Frontal cortex (tissue), 4 donors: ENCODE data around the gene KCNK18. TPM values are rescaled to one million over a fixed set of nuclear protein-coding genes. Genes with fewer than 3 reads are reported as not detected.

Source experiments
- DNase-seq, 2 donors: peaks; one replicate each; pipeline ENCODE4 v3.0.0; 2012; ENCODE audit warnings: low spot score in 2 of 2
- FAIRE-seq: peaks from 2 replicates; lab custom pipeline; 2012; peaks lifted over from hg19 to GRCh38; lab: Jason Lieb, UNC
- total RNA-seq: library from RNA; depleted of rRNA; stranded (reverse); fragments of >200 nt; gene quantifications from one replicate; pipeline ENCODE4 v1.2.3, GENCODE V29; 2014
- donor health status: control.
- donor health status: control.
- donor health status: control.

The KCNK18 gene
- total RNA-seq: not detected

DNA sequence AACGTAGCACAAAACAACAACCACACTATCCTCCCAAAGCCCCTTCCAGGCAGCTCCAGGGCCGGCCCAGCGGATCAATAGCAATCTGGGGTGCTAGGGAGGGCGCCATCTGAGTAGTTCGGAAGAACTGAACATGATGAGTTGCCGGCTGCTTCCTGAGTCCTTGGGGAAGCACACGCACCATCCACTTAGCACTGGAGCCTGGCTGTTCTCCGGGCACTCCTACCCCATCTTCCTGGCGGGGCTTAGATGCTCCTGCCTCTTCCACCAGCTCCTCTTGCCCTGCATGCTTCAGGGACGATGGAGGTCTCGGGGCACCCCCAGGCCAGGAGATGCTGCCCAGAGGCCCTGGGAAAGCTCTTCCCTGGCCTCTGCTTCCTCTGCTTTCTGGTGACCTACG, at the start of gene KCNK18:
Gene KCNK18 (plus strand): TSS at position 301 of the 400 bp plus-strand sequence. CDS start 0 bp downstream, at position 301.
- FAIRE-seq (no peak), DNase-seq (no peak)

DNA sequence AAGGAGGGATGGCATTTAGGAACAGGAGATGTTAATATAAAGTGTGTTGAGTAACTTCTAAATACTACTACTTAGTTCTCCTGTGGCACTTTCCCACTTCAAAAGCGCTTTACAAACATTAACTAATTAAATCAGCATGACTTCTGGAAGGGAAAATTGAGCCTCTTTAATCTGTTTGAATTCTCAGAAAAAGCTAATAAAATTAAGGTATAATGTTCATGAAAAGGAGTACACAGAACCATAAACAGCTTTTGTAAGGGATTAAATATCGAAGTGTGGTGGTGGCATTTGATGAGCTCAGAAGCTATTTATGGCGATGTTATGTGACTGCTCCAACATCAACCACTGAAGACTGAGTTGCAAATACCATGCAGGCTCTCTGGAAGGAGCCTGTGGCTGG, 49.0 kb upstream of the KCNK18 start:
- DNase-seq (no peak), FAIRE-seq (no peak)

DNA sequence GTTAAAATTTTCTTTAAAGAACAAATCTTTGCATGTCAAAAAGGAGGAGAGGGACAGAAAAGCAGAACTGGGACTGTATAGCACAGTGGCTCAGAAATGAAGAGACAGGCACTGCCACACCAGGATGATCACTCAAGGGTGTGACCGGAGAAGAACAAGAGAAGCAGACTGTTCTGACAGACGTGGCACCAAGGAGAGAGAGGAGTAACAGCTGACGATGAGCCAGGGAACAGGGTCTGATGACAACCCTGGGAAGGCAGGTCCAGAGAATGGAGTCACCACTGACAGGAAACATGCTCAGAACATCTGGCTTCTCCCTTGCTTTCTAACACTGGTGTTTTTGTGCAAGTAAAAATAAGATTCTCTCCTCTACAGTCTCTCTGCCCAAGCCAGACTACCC, 44.6 kb upstream of the KCNK18 start:
- DNase-seq (no peak), FAIRE-seq (no peak)

DNA sequence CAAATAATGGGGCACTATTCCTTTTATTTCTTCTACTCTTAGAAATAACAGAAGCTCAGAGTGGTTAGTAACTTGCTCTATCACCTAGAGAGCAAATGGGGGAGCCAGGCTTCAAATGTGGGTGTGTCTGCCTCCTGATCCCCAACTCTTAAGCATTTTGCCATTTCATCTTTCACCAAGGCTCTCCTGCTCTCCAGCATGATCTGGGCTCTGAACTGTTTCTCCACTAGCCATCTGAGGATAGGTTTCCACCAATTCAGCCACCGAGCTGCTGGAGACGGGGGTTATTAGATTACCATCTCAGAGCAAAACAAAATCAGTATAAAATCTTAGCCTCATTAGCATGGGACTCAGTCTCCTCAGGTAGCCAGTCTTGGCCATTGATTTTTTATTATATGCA, 39.0 kb upstream of the KCNK18 start:
- DNase-seq (no peak), FAIRE-seq (no peak)

DNA sequence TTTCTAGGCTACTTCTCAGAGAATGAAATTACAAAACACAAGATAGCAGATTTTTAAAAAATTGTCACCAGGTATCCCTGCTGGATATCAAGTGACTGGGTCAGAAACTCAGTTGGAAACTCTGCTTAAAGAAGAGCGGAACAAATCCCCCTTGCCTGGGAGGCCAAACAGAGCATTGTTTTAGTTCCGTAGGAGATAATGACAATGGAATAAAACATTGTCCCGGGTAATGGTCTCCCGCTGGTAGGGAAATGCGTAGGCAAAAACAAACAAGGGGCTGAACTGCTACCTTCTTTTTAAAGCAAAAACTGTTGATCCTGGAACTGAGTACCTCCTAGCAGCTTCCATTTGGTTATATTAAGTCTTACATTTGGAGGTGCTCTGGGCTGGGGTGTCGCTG, 37.9 kb upstream of the KCNK18 start:
- FAIRE-seq (no peak), DNase-seq (no peak)

DNA sequence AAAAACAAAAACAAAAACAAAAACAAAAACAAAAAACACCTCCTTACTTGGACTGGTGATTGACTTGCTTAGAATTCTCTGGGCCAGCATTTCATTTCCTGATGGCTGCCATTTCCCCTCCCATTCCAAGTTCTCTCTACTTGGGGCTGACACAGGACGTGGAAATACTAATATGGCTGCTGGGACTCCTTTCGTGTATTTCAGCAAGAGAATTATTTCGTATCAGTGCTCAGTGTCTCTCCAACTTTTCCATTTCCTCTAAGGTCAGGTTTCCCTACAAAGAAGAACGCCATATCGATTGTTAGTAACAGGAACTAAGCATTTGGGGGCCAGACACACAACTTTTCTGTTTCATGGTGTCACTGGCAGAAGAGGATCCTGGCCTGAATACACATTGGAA, 36.7 kb upstream of the KCNK18 start:
- DNase-seq (no peak), FAIRE-seq (no peak)

DNA sequence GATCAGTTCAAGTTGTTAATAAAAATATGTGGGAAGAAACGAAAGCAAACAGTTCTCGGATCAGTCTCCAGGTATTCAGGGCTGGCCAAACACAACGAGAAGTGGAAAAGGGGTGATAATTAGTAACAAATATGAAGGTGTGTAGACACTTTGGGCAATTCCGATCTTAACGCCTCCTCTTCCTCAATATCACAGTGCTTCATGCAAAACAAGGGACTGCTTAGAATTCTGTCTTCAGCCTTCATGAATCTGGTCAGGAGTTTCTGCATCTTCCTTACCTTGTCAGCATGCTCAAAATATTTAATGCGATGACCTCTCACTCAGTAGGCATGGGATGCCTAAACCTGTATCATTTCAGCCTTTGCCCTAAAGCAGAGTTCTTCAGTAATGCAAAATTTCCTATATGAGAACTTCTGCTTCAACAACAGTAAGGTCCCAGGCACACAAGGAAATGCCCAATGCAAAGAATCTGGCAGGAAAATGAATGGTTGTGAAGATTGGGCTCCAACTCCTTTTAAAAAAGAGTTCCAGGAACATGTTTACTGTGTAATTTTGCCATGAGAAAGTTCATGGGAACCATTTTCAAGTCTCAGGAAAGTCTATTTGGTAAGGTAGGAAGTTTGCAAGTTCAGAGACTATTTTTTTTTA, 35.8 kb upstream of the KCNK18 start:
- DNase-seq (no peak), FAIRE-seq (no peak)

DNA sequence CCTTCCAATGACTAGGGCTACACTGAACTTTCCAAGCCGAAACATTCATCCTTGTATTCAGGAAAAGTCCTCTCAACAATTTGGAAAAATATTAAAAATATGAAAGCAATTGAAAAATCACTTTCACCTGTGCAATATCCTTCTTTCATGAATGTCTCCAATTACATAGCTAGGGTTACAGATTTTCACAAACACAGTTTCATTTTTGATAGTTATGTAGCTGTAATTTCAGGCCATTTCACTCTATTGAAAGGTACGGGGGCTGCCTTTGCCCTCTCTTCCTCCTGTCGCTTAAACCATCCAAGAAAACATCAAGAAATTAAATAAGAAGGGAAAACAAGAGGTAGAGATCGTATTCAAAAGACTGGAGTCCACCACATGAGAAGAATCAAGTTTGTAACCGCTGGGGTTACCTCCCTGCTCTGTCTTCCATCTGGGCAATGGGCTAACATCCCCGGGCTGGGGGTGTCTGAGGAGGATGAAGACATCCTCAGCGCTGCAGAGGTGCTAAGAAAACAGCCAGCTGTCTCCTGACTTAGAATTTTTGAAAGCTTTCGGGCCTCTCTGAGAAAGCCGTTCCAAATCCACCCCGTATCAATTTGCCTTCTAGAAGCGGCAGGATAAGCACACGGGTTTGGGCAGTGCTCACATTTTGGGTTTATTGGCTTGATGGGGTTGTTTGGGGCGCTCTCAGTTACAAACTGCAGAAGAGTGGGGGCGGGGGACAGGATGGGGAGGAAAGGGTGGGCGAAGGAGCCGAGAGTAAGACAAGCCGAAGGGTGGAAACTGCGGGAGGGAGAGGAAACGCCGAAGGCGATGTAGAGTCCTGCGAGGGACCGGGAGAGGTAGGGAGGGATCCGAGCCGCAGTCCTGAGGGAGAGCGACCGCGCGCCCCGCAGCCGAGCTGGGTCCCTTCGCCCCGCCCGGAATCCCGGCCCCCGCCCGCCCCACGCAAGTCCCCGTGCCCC, 34.9 kb upstream of the KCNK18 start:
- FAIRE-seq (no peak), DNase-seq (no peak)

DNA sequence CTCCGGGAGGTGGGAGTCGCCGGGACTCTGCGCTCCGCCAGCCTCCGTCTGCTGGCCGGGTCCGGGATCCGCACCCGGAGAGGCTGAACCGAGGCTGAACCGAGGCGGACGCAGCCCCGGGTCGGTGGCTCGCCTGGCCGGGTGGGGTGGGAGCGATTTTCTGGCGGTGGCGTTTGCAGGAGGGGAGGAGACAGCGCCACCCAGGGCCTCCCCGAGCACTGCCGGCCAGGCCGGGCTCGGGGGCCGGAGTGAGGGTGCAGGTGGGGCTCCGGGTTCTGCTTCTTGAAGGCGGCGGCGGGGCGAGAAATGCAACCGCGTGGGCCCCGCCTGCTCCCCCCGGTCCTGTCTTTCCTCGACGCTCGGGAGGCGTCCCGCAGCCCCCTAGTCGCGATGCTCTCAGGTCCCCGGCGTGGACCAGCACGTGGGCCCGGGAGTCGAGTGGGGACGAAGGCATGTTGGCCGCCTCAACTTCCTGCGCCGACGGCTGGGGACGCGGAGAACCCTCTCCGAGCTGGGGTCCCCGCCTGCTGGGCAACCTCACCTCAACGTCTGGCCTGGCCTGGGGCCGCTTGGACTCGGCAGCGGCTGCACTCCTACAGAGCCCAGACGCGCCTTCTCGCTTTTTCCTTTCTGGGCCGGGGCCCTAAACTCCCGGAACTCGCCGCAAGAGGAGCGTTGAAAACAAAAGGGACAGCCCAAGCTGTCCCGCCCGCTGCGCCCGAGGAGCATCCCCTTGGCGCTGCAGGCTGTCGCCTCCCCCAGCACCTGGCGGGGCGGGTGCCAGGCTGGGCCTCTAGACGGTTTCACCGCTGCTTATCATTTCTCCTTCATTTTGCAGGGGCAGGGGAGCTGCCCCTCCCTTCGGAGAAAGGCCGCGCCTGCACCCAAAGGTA, 34.0 kb upstream of the KCNK18 start:
- no peak for DNase-seq
- FAIRE-seq: no peak

DNA sequence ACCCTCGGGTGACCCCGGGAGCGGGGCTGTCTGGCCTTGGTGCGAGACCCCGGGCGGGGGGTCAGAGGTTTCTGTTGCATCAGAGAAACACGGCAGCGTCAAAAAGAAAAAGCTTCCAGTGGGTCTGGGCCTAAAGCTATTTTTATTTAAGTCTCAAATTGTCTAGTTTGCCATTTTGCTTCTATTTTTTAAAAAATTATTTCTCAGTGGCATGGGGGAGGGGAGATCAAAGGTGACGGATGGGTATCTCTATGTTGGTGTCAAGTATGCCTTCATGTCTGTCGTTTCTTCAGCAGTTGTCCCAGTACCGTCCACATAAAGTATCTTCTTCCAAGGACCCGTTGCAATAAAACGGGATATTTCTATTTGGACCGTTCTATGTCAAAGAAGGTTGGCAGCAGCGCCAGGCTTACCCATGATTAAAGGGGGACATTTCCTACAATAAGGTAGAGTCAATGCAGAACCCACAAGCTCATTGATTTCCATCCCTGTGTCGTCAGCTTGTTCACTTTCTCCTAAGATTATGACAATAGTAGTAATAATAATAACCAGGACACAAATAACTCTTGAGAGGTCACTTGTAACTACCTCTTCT, 33.2 kb upstream of the KCNK18 start:
- no peak for FAIRE-seq
- DNase-seq: no peak

DNA sequence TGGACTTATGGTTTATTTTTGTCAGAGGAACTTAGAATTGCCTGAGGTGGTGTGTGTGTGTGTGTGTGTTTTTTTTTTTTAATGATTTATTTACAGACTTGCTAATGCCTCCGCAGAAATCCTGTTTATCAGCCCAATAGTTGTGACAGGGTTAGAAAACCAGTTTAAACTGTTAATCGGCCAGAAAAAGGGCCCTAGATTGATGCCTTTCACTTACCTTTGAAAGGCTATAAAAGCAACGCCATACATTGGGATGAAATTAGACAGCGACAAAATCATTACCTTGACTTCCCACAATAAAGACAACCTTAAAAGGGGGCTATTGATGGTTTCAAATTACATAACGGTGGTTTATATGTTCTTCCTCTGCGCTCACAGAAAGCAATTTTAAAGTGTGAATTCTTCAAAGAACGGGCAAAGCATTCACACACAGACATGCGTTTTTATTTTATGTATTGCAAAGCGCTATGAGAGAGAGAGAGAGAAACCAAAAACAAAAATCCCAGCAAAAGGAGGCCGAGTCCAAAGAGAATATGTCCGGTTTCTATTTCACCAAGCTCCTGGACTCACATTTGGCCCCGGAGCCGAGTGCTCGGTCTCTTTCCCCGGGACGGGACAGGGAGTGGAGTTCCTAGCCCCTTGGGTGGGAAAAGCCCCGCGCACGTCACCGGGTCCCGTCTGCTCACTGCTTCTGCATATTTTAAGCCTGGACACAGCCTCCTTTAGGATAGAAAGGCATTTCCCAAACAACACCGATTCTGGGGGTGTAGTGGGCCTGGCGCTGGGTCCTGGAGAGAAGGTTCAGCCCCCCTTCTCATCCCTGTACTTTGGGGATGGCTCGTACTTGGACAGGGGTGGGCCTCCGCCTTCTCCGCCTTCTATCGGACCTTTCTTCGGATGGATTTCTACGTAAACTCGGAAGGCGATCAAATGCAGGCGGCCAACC, 32.4 kb upstream of the KCNK18 start:
- no peak for FAIRE-seq

DNA sequence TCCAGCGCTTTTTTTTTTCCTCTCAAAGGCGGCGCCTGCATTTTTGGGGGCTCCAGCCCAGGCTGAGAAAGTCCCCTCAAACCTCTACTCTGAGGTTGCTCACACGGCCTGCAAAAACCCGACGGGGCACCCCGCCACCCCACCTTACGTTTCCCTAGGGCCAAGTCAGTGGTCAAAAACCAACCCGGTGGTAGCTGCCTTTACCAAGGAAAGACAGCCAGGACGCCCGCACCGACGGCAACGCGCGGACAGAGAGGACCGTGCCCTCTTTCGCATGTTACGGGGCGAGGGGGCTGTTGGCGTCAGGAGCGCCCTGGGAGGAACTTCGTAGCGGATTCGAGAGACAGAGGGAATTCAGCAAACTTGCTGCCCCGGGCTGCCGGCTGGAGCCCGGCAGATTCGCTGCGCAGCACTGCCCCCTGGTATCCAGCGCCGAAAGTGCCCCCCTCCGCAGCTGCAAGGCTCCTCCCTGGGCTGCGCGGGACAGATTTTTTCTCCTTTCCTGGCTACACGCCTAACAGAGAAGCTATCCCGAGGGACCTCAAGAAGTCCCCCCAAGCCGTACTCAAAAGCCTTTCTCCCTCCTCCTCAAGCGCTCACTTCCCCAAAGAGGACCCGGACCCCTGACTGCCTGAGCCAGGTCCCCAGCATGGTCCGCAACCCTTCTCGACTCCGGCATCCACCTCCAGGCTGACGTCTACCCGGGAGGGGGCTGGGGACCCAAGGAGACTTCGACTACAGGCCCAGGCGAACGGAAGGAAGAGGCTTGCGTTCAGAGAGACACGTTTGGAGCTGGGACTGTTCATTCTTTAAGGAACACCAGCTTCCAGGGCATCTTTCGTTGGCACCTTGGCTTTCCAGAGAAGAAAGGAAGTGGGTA, 31.5 kb upstream of the KCNK18 start:
- FAIRE-seq: no peak
- peak; percentile 73 to 82 for DNase-seq

More for the DNA sequence above, 32.4 kb upstream of the KCNK18 start:
- no peak for DNase-seq

DNA sequence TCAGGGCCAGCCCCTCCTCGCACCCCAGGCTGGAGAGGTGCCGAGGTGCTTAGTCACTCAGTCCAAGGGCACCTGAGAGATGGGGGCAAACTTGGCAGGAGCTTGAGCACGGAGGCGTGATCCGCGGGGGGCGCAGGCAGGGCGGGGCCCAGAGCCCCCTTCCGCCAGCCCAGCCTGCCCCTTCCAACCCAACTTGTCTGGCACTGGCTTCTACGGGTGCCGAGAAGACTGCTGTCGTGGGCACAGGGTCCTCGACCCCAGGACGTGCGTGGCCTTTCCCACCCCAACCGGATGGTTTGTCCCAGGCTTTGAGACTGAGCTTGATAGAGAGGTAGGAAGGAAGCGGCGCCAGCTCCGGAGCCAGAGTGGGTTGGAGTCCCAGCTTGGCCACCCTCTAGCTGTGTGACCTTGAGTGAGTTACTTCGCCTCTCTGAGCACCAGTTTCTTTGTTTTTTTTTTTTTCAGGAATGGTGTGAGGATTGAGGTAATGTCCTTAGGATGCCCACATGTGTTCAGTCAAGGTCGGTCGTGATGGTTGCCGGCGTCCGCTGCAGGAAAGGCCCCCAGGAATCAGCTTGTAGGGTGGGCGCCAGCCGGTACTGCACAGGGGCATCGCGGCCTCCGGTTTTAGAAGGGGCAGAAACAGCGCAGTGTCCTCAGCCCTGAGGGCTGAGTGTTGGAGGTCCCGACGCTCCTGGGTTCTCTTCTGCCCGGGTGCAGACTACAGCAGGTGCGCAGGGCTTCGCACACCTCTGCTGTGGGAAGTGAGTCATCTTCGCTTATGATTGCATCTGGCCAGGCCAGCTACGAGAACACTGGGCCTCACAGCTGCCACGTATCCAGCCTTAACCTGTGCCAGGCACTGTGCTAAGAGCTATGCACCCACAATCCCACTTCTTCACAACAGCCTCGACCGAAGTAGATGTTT, 30.6 kb upstream of the KCNK18 start:
- no peak for DNase-seq
- FAIRE-seq: no peak

DNA sequence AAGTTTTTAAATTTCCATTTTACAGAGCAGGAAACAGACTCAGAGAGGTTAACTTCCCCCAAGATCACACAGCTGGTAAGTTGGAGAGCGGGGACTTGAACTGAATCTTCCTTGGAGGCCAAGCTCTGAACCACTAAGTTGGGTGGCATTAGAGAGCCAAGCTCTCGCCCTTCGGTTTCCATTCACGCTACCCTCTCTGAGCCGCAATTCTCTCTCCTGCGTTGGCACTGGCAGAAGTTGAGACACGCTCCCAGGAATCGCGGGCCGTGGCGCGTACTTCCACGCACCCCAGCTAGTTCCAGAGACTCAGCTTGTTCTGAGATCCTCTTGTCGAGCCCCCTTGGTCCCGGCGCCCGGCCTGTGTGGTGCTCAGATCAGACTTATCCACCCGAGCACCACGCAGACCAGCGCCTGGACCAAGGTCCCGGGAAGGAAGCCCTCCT, 29.9 kb upstream of the KCNK18 start:
- DNase-seq: no peak
- no peak for FAIRE-seq

DNA sequence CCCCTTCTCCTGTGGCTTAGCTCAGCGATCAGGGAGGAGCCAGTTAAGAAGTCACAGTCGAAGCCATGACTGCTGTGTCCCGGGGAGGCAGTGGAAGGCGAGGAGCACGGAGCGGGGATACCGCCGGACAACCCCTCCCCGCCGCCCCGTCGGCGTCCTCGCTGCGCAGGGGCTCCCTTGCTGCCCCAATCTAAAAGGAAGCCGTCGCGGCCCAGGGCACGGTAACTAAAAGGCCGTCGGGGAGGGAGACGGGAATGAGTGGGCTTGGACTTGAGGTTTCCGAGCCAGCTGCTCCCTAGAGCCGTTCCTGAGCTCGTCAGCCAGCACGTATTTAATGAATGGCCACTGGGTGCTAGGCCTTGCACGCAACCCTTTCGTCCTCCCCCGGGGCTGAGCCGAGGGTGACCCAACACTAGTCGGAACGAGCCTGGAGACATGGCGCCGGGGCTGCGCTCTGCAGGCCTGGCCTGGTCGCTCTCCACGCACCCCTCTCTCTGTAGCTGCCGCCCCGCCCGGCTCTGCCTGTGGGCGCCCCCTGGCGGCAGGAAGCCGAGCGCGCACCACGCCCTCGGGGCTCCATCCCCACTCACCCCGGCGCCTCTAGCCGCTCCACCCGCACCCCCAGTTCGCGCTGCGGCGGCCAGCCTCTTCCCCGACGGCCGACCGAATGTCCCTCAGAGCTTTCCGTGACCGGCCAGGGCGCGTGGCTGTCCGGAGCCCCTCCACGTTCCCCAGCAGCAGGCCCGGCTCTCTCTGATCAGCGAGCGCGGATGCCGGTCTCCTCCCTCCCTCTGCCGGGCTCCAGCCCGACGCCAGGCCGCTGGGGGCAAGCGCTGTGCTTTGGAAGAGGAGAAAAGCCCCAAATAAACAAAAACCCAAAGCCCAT, 29.3 kb upstream of the KCNK18 start:
- peak; percentile 81 to 82 for DNase-seq
- FAIRE-seq: no peak

DNA sequence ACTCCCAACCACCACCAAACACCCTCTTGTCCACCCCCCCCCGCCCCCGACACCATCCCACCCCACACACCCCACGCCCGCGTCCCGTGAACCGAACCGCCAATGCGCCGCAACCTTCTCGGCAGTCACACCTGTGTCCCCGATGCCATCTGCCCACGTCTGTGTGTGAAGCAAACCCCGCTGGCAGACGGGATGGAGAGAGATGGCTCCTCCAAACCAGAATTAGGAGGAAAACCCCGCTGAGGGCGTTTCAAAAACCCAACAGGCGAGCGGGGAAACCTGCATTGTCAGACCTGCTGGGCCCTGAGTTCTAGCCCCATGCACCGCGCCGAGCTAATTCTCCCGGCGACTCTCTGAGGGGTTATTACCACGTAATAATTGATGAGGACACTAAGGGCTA, 28.6 kb upstream of the KCNK18 start:
- DNase-seq (no peak), FAIRE-seq (no peak)
